Left ventricle myocardium superior (tissue), 1 donor: ENCODE data around the gene EMID1. TPM values are rescaled to one million over a fixed set of nuclear protein-coding genes. Genes with fewer than 3 reads are reported as not detected.

ENCODE experiments used
- ATAC-seq: fragments of 200-7000 bp; cut with Tn5 transposase; one replicate; pipeline ENCODE4 v1.9.1; 2020; ENCODE audit warnings: mild to moderate bottlenecking, moderate library complexity
- DNase-seq: peaks from one replicate; pipeline ENCODE4 v3.0.0-alpha.2; 2020
- intact Hi-C: fragments of 100-400 bp; cut with micrococcal nuclease; formaldehyde crosslinking; loops from one replicate; pipeline ENCODE4 v1.11.0; 2022
- total RNA-seq: library from RNA; stranded (reverse); fragmentation: NEBNext Ultra II Directional; extraction: Animal tissue kit (Norgen Biotek cat#: 25700); gene quantifications from one replicate; pipeline ENCODE4 v1.2.1, GENCODE V29; 2021
- donor health status: DM: no; HTN: yes; CAD: no; lungs with severe emphysema.

The EMID1 gene
- total RNA-seq, 1 donor from 2014 or later = 0.40 TPM

- ATAC-seq (no peak), DNase-seq (no peak)
- intact Hi-C loops = no loop called here
Observed at GRCh38 chr22:29269230-29269604, 63.5 kb downstream of the EMID1 start.

GRCh38 chr22:29269731-29270474, 64.2 kb downstream of the EMID1 start:
- intact Hi-C loops = no loop called here
- no peak for ATAC-seq
- no peak for DNase-seq

- intact Hi-C loops = no loop called here
- no peak for ATAC-seq
- DNase-seq = no peak
Observed at GRCh38 chr22:29270475-29271271, 65.0 kb downstream of the EMID1 start.

GRCh38 chr22:29272624-29273023, 66.9 kb downstream of the EMID1 start:
- intact Hi-C loops = no loop called here
- DNase-seq (no peak), ATAC-seq (no peak)

GRCh38 chr22:29275167-29275566, 69.5 kb downstream of the EMID1 start:
- DNase-seq (no peak), ATAC-seq (no peak)
- intact Hi-C loops = no loop called here

- no peak for ATAC-seq
- intact Hi-C loops = no loop called here
- no peak for DNase-seq
Observed at GRCh38 chr22:29275819-29276565, 70.3 kb downstream of the EMID1 start.

- no peak for ATAC-seq
- no peak for DNase-seq
- intact Hi-C loops = no loop called here
Observed at GRCh38 chr22:29277927-29278326, 72.2 kb downstream of the EMID1 start.

GRCh38 chr22:29284196-29284595, 78.5 kb downstream of the EMID1 start:
- DNase-seq = no peak
- intact Hi-C loops = no loop called here
- no peak for ATAC-seq

- intact Hi-C loops = no loop called here
- DNase-seq (no peak), ATAC-seq (no peak)
Observed at GRCh38 chr22:29288837-29289236, 83.1 kb downstream of the EMID1 start.

GRCh38 chr22:29290061-29290460, 84.4 kb downstream of the EMID1 start:
- ATAC-seq = no peak
- intact Hi-C loops = no loop called here

GRCh38 chr22:29291215-29291614, 85.5 kb downstream of the EMID1 start:
- intact Hi-C loops = no loop called here
- ATAC-seq = no peak
- DNase-seq = no peak

More at GRCh38 chr22:29290061-29290460, 84.4 kb downstream of the EMID1 start:
- no peak for DNase-seq

- no peak for ATAC-seq
- intact Hi-C loops = no loop called here
- DNase-seq = no peak
Observed at GRCh38 chr22:29292379-29292778, 86.7 kb downstream of the EMID1 start.

- intact Hi-C loops = no loop called here
- DNase-seq = no peak
- ATAC-seq = no peak
Observed at GRCh38 chr22:29298641-29299040, 92.9 kb downstream of the EMID1 start.

- ATAC-seq = no peak
- intact Hi-C loops = no loop called here
- DNase-seq = no peak
Observed at GRCh38 chr22:29299136-29299900, 93.6 kb downstream of the EMID1 start.

- intact Hi-C loops = no loop called here
- DNase-seq (no peak), ATAC-seq (no peak)
Observed at GRCh38 chr22:29300467-29300806, 94.7 kb downstream of the EMID1 start.

GRCh38 chr22:29300807-29301601, 95.3 kb downstream of the EMID1 start:
- ATAC-seq (no peak), DNase-seq (no peak)
- intact Hi-C loops = no loop called here

- DNase-seq = no peak
- intact Hi-C loops = no loop called here
- ATAC-seq = no peak
Observed at GRCh38 chr22:29301716-29302401, 96.2 kb downstream of the EMID1 start.

GRCh38 chr22:29302402-29302680, 96.6 kb downstream of the EMID1 start:
- ATAC-seq = no peak
- intact Hi-C loops = no loop called here

More at GRCh38 chr22:29302402-29302680, 96.6 kb downstream of the EMID1 start:
- no peak for DNase-seq
